Testis (tissue), 2 donors: ENCODE data around the gene NCS1.

ENCODE experiments used
- CTCF ChIP-seq, 3 experiments: fragments of 450-650 bp in 2 of 3; fragments of 200-600 bp in 1 of 3; sonication (generic) in 1 of 3; IDR thresholded peaks; one replicate each; pipeline ENCODE4 v1.5.1; 2016 to 2019; ENCODE audit warnings: antibody characterized with exemption in 3 of 3, mild to moderate bottlenecking in 2 of 3, moderate library complexity in 1 of 3
- POLR2A ChIP-seq: fragments of 450-650 bp; IDR thresholded peaks from one replicate; pipeline ENCODE4 v1.6.1; 2017; ENCODE audit warnings: antibody characterized with exemption, mild to moderate bottlenecking, moderate library complexity

DNA sequence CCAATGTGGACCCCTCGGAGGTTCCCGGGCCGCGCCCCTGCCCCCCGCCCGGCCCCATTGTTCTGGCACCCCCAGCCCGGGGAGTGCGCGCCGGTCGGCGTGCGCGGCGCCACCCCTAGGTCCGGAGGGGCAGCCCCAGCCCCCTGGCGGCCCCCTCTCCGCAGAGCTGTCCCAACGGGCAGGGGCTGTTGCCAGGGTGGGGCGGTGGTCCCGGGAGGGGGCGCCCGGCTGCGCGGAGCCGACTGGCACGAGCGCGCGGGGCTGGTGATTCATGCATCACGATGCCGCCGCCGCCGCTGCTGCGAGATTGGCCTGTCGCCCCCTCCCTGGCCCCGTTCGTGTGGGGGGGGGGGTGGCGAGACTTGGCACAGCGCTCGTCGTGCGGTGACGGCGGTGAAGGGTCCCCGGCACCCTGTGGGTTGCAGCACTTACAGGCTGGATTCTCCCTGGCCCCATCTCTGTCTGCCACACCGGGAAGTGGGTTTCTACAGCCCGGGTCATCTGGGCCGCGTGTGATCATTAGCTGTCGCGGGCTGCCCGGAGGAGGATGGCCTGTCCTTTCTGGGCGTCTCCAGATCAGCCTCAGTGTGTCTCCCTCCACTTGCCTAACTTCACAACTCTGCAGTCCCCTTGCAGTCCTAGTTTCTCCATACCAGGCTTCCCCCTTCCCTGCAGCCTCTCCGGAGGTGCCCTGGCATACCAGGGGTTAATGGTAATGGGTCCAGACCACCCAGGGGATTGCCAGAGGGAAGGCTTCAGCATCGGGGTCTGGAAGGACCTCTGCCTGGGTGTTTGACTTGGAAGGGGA is 858 bp downstream of the NCS1 start:
- TF ChIP-seq CTCF (IDR thresholded peaks at IDR 0.05) (no peak), POLR2A (no peak)
